ENCODE measurements around the gene TTC21A. TPM values are rescaled to one million over a fixed set of nuclear protein-coding genes. Genes with fewer than 3 reads are reported as not detected.

The TTC21A gene
- total RNA-seq, 1 donor from 2014 or later: 3.0 TPM

GRCh38 chr3:39185326-39185958 lies 78.0 kb downstream of the TTC21A start:
- intact Hi-C loops (cut with DNase I): loop anchor here (5.0 kb wide), 1 partner anchor 78 kb away; the partner anchor contains the start of genes GORASP1 and TTC21A
- no peak for DNase-seq (ENCODE audit: low spot score)

GRCh38 chr3:39185959-39186691 lies 78.6 kb downstream of the TTC21A start:
- no peak for DNase-seq (ENCODE audit: low spot score)
- intact Hi-C loops (cut with DNase I): loop anchor here (5.0 kb wide), 1 partner anchor 79 kb away; the partner anchor contains the start of genes GORASP1 and TTC21A

DNA sequence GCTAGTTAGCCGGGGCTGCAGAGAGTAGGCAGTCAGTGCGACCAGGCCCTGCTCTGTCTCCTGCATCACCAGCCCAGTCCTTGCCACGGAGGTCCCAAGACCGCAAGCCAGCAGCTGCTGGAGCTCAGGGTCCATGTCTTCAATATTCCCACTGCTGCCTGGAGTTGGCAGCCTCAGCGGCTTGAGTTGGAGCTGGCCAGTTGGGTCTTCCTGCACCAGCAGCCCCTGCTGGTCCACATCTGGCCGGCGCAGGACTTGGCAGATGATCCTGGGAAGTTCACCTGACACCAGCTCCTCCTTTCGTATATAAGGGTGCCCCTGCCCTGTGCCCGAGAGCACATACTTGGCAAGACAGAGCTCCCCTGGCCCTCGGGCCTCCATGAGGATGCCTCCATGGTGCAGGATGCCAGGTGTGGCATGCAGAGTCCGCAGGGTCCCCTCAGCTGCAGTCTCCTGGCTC lies 79.2 kb downstream of the TTC21A start:
- no peak for DNase-seq (ENCODE audit: low spot score)
- intact Hi-C loops (cut with DNase I): loop anchor here (5.0 kb wide), 1 partner anchor 79 kb away; the partner anchor contains the start of genes GORASP1 and TTC21A

GRCh38 chr3:39187372-39188155 lies 80.1 kb downstream of the TTC21A start:
- intact Hi-C loops (cut with DNase I): loop anchor here (5.0 kb wide), 1 partner anchor 80 kb away; the partner anchor contains the start of genes GORASP1 and TTC21A
- DNase-seq (ENCODE audit: low spot score): no peak

Small RNA genes within 50 kb of the gene (microRNA-seq; reads per million reads assigned to microRNA genes)
- gene MIR6822: not detected

Other genes starting within 250 kb of the TTC21A start
- gene SCN11A, start 55.7 kb upstream of the TTC21A start, total RNA-seq: 0.05 TPM
- gene WDR48, start 55.7 kb upstream of the TTC21A start, total RNA-seq: 24.5 TPM
- 45.9 TPM for gene GORASP1, start 53 bp upstream of the TTC21A start, total RNA-seq
- gene CSRNP1, start 45.9 kb downstream of the TTC21A start, total RNA-seq: 11.5 TPM
- 1,123 TPM for gene XIRP1, start 84.9 kb downstream of the TTC21A start, total RNA-seq
- gene CX3CR1, start 172.4 kb downstream of the TTC21A start, total RNA-seq: 1.3 TPM
- gene CCR8, start 222.0 kb downstream of the TTC21A start, total RNA-seq: not detected